ENCODE results near the gene ORC4. TPM values are rescaled to one million over a fixed set of nuclear protein-coding genes. Genes with fewer than 3 reads are reported as not detected.
"Not testable (repeated sequence)": the region's sequence is repeated elsewhere in the genome, so short reads cannot be mapped to it uniquely, and the experiment has no call there.

Gene ORC4
- total RNA-seq, 2 donors from 2014 or later: 39.5 TPM

DNA sequence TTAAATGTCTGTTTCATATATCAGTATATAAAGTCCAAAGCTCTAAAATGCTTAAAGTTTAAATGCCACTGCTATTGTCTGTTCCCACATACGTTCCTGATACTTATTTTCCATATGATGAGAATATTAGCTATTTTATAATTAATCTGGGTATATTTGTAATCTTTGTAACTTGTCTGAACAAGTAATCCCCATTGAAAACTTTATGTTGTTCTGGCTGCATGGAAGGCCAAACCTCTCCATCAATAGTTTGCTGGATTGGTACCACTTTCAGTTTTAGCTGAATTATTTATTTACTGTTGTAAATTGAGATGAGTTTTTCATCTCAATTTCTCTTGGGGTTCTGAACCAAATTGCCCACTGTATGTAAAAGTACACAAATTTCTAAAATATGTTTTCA lies 1.8 kb upstream of the ORC4 start:
- ATAC-seq: no peak
- intact Hi-C loops (cut with DNase I): loop anchor here in 1 of 2 donors (10.0 kb wide), 1 partner anchor 622 kb away; the partner anchor contains the start of gene EPC2
- DNase-seq: no peak

DNA sequence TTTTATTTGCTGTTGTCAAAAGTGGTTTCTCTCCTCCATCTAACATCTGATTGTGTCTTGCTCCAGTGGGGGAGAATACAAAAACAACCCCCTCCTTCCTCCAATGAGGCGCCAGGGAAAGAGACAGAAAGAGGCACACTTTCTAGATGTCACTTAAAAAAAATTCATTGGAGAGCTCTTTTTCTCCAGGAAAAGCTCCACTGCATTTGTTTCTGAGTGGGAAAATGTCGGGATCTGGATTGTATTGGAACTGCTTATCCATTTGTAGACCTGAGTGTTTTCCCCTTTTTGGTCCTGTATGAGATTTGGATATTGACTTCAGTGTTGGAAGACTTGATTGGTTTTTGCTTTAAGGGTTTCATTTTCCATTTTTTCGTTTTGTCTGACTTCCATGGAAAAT lies 1.3 kb upstream of the ORC4 start:
- no peak for ATAC-seq
- intact Hi-C loops (cut with DNase I): loop anchor here in 1 of 2 donors (10.0 kb wide), 1 partner anchor 623 kb away; the partner anchor contains the start of gene EPC2
- DNase-seq: no peak

DNA sequence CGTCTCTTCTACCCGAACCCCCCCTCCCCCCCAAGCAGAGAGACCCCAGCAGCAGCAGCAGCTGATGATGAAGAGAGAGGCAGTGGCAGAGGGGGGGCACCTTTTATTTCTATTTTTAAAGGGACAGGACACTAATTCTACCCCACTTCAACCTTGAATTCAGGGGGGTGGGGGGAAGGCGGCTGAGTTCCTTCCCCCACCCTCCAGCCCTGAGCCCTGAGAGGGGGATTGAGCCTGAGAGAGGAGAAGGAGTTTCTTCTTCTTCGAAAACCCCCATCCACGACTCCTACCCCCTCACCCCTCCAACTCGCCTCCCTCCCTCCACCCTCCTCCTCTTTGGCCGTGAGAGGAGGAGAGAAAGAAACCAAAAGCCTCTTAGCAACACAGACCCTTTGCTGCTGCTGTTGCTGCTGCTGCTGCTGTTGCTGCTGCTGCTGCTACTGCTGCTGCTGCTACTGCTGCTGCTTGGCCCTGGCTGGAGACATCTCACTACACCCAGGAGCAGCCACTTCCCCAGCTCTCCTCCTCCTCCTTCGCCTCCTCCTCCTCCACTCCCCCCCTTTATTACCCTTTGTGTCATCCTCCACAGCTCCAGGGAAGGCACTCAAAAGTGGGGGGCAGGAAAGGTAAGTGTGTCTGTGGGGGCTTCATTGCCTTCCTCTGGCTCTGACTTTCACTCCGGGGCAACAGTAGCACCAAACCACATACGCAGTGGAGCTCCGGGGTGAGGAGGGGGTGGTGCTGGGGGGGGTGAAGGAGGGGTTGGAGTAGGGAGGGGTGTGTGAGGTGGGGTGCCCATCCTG lies 723 bp upstream of the ORC4 start, which contains the start of gene MBD5:
Gene MBD5, plus strand, starts transcription at position 33 of the 803 bp plus-strand sequence.
- DNase-seq (peak; percentile 43), ATAC-seq (peak; percentile 14 to 33)
- intact Hi-C loops (cut with DNase I): loop anchor here in 1 of 2 donors (10.0 kb wide), 1 partner anchor 624 kb away; the partner anchor contains the start of gene EPC2

DNA sequence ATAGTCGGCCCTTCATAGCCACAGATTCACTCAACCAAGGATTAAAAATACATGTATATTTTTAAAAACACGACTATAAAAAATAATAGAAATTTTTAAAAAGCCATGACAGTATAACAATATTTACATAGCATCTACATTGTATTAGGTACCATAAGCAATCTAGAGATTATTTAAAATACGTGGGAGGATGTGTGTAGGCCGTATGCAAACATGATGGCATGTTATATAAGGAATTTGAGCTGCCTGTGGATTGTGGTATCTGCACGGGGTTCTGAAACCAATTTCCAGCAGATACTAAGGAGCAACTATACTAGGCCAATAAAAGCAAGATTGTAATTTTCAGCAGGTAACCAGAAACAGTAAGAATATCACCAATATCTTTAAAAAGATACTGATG lies 5.9 kb downstream of the ORC4 start:
- ATAC-seq (no peak), DNase-seq (no peak)
- intact Hi-C loops (cut with DNase I): no loop called here

DNA sequence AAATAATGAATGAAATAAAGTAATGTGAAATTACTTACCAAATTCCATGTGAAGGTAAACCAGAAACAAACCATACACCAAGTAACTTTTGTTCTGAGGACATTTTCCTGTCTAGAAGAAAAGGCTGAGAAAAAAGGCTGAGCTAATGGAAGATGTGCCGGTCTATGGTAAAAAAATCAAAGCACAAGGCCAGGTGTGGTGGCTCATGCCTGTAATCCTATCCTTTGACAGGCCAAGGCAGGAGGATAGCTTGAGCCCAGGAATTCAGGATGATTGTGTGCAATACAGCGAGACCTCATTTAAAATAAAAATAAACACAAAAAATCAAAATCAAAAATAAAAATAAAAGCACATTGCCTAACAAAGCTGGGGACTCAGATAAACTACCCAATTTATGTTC lies 6.7 kb downstream of the ORC4 start:
- intact Hi-C loops (cut with DNase I): no loop called here
- no peak for DNase-seq
- no peak for ATAC-seq

DNA sequence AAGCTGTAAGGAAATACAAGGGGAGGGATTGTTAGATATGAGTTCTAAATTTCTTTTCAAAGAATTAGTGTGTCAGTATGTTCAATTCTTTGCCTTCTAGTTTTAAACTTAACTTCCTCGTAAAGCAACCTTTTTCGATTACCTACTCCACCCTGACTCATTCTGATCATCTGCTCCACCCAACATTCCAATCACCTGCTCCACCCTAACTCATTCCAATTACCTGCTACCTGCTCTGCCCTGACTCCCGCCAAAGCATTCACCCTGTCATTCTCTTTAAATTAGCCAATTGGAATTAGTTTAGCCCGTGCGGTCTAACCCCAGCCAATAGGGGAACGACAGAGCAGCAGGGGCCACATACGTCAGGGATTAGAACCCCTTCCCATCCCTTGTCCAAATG lies 12.1 kb downstream of the ORC4 start:
- intact Hi-C loops (cut with DNase I); ATAC-seq; DNase-seq: not testable (repeated sequence)

DNA sequence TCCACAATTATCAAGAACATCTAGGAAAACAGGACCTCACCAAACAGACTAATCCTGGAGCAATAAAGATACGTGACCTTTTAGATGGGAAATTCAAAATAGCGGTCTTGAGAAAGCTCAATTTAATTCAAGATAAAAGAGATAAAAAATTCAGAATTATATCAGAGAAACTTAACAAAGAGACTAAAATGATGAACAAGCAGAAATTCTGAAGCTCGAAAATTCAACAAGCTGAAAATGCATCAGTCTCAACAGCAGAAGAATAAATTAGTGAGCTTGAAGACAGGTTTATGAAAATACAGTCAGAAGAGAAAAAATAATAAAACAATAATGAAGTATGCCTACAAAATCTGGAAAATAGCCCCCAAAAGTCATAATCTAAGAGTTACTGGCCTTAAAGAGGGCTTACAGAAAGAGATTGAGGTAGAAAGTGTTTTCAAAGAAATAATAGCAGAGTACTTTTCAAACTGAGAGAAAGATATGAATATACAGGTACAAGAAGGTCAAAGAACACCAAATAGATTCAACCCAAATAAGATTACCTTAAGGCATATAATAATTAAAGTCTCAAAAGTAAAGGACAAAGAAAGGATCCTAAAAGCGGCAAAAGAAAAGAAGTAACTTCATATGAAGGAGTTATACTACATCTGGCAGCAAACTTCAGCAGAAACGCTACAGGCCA lies 13.2 kb downstream of the ORC4 start:
- DNase-seq (no peak), ATAC-seq (no peak)
- intact Hi-C loops (cut with DNase I): no loop called here

DNA sequence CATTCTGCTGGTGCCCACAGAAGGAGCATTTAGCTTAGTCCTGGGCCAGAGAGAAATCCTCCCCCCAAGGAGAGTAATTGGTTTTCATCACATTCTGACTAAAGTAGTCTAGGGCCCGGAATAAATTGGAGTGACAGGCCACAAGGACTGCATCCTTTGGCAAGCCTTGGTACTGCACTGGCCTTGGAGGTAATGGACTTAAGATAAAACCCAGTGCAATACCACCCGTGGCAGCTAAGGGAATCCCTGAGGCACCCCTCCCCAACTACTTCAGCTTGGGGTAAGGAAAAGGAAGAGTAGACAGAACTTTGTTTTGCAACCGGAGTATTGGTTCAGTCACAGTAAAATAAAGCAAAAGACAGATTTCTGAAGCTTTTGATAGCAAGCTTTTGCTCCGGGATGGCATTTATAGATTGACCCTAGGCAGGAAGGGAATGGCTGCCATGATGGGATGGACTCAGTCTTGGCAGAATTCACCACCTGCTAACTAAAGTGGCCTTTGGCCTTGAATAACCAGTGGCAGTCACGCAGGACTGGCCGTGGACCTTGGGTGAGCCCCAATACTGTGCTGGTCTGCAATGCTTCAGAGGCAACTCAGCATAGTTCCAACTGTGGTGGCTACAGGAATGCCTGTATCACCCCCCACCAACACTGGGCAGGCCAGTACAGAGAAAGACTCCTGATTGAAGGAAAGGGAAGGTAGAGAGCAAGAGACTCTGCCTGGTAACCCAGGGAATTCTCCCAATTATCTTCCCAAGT lies 14.1 kb downstream of the ORC4 start:
- ATAC-seq: no peak
- intact Hi-C loops (cut with DNase I): no loop called here
- no peak for DNase-seq

DNA sequence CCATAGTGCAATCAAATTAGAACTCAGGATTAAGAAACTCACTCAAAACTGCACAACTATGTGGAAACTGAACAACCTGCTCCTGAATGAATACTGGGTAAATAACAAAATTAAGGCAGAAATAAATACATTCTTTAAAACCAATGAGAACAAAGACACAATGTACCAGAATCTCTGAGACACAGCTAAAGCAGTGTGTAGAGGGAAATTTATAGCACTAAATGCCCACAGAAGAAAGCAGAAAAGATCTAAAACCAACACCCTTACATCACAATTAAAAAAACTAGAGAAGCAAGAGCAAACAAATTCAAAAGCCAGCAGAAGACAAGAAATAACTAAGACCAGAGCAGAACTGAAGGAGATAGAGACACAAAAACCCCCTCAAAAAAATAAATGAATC lies 18.1 kb downstream of the ORC4 start:
- DNase-seq; intact Hi-C loops (cut with DNase I); ATAC-seq: not testable (repeated sequence)

DNA sequence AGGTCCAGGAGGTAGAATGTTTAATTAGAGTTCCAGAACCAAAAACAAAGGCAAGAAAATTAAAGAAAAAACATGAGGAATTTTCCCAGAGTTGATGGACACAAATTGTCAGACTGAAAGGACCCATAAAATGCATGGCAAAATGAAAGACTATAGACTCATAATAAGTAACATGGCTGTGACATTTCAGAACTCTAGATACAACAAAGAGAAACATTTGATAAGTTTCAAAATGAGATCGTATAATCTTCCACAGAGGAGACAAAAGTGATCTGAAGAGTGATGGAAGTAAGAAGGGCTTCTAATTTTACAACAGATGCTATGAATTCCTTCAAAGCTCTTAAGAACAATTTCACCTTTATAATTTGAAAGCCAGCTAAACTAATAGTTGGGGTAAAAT lies 20.4 kb downstream of the ORC4 start:
- DNase-seq (no peak), ATAC-seq (no peak)
- intact Hi-C loops (cut with DNase I): no loop called here

DNA sequence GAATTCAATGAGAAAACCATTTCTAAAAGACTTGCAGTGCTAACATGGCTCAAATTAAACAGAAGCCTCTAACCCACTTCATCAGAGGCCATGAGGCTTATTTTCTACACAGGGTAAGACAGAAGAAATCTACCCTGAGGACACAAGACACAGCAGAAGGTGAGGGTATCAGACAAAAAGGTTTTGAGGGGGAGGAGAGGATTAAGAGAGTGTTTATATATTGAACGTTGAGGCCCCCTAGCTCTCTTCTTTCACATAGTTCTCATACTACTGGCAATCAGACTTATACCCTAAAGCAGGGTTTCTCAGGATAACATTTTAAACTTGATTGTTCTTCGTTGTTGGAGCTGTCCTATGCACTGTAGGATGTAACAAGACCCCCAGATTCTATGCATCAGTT lies 21.4 kb downstream of the ORC4 start:
- DNase-seq (no peak), ATAC-seq (no peak)
- intact Hi-C loops (cut with DNase I): no loop called here

DNA sequence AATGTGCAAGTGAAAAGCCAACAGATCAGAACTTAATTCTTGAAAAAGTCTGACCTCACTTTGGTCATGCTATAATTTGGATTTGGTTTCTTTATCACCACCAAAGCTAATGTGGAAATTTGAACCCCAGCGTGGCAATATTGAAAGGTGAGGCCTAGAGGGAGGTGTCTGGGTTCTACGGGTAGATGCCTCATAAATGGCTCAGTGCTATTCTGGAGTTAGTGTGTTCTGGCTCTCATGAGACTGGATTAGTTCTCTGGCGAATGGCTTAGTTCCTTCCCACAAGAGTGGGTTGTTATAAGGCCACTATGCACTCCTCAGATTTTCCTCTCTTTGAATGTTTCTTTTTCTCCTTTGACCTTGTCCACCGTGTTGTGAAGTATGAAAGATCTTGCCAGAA lies 22.3 kb downstream of the ORC4 start:
- no peak for ATAC-seq
- intact Hi-C loops (cut with DNase I): no loop called here
- no peak for DNase-seq

DNA sequence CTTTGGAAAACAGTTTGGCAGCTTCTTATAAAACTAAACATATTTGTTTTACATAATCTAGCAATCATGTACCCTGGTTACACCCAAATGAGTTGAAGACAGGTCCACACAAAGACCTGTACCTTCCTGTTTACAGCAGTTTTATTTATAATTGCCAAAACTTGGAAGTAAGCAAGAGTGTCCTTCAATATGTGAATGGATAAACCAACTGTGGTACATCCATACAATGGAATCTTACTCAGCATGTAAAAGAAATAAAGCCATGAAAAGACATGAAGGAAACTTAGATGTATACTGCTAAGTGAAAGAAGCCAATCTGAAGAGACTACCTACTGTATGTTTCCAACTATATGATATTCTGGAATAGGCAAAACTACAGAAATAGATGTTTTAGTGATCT lies 23.7 kb downstream of the ORC4 start:
- intact Hi-C loops (cut with DNase I): no loop called here
- no peak for ATAC-seq
- no peak for DNase-seq

DNA sequence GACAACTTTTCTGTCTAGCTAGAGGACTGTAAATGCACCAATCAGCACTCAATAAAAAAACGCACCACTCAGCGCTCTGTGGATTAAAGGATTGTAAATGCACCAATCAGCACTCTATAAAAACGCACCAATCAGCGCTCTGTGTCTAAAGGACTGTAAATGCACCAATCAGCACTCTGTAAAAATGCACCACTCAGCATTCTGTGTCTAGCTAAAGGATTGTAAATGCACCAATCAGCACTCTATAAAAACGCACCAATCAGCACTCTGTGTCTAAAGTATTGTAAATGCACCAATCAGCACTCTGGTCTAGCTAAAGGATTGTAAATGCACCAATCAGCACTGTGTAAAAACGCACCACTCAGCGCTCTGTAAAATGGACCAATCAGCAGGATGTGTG lies 25.6 kb downstream of the ORC4 start:
- ATAC-seq; DNase-seq; intact Hi-C loops (cut with DNase I): not testable (repeated sequence)

DNA sequence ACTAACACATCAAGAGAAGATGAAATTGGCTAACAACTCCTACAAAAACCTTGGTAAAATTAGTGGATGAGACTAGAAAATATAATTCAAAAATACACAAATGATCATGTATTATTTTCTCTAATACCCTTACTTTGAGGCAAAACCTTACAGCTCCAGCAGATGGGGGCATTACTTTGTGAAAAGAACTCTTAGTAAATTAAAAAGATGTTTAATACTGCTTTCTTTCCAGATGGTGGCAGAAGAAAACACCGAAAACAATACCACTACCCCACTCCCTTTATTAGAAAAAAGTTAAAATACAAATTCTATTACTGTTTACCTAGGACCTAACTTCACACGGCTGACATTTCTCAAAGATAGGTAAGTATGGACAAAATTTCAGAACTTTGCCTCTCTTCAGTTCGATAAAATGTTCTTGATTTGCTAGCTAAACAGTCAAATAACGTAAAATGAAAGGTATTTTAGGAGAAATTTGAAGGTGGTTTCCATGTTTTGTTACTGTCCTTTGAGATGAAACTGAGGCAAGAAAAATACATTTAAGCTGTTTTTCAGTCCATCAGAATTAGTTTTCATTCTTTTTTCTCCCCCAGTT lies 30.6 kb downstream of the ORC4 start:
- intact Hi-C loops (cut with DNase I): no loop called here
- peak; percentile 44 to 61 for ATAC-seq

DNA sequence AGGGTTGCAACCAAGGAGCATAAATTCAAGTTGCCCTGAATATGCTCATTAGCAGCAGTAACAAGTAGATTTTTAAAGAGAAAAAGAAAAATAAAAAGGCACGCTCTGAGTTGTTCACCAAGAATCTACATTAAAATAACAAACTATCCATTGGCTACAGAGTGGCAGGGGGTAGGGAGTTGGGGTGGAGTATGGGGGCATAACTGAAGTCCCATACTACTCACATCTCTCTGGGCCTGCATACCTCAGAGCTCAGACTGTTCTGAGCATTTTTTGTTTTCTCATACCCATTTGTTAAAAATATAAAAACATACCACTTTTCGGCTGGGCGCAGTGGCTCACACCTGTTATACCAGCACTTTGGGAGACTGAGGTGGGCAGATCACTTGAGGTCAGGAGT lies 31.4 kb downstream of the ORC4 start:
- intact Hi-C loops (cut with DNase I): no loop called here
- ATAC-seq: no peak

More for the DNA sequence above, 30.6 kb downstream of the ORC4 start:
- no peak for DNase-seq

DNA sequence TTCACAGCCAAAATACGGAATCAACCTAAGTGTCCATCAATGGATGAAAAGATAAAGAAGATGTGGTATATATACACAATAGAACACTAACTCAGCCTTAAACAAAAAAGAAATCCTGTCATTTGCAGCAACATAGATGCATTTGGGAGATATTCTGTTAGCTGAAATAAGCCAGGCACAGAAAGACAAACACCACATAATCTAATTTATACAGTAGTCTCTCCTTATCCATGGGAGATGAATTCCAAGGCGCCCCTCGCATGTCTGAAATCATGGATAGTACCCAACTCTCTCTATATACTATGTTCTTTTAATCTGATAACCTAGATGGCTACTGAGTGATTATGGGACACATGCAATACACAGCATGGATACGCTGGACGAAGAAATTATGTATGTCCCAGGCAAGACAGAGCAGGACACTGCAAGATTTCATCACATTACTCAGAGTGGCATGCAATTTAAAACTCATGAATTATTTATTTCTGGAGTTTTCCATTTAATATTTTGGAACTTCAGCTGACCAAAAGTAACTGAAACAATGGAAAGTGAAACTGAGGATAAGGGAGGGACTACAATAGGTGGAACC lies 39.5 kb downstream of the ORC4 start:
- no peak for DNase-seq
- ATAC-seq: no peak
- intact Hi-C loops (cut with DNase I): no loop called here

More for the DNA sequence above, 31.4 kb downstream of the ORC4 start:
- no peak for DNase-seq

DNA sequence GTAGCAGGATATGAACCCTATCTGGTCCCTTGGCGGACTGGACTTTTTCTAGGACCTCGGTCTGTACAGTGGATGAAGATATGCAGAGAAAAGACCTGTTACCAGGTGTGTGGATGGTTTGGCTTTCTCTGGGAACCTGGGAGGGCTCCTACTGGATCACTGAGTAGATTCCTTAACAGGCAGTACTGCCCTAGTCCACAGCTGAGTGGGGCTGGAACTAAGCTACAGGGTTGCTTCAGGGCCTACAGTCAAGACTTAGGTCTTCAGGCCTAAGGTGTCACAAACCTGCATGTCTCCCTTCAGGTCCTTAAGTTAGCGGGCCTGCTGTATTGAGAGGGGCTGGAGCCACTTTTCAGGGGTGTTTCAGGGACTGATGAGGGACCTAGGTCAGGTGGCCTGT lies 42.9 kb downstream of the ORC4 start:
- intact Hi-C loops (cut with DNase I): no loop called here
- no peak for DNase-seq
- no peak for ATAC-seq

DNA sequence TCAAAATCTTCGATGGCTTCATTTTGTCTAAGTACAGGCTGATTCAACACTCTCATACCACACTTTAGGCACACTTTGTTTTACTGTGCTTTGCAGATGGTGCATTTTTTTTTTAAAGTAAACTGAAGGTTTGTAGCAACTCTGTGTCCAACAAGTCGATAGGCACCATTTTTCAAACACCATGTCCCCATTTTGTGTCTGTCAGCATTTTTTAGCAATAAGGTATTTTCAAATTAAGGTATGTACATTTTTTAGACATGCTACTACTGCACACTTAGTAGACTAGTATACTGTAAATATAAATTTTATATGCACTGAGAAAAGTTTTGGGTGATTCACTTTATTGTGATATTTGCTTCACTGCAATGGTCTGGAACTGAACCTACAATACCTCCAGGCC lies 44.4 kb downstream of the ORC4 start:
- ATAC-seq: no peak
- intact Hi-C loops (cut with DNase I): no loop called here
- no peak for DNase-seq

All from left cardiac atrium (tissue), 4 donors.